Type B pancreatic cell (in vitro differentiated cells): ENCODE results near the gene WASHC4. TPM values are rescaled to one million over a fixed set of nuclear protein-coding genes. Genes with fewer than 3 reads are reported as not detected.

Source experiments
- DNase-seq: peaks from one replicate; pipeline ENCODE4 v3.0.0; 2021; ENCODE audit warnings: mixed read lengths; ENCODE audit not compliant: unreplicated experiment; ENCODE audit errors: extremely low spot score
- H3K27ac Mint-ChIP-seq: 2 replicates; pipeline ENCODE4 v1.8.0; 2021; ENCODE audit warnings: mild to moderate bottlenecking, mixed read lengths
- H3K27me3 Mint-ChIP-seq: 2 replicates; pipeline ENCODE4 v1.8.0; 2021; ENCODE audit warnings: mixed read lengths
- H3K36me3 Mint-ChIP-seq: 2 replicates; pipeline ENCODE4 v1.8.0; 2021; ENCODE audit warnings: mixed read lengths
- H3K4me1 Mint-ChIP-seq: one replicate; pipeline ENCODE4 v1.8.0; 2021; ENCODE audit warnings: mixed read lengths; ENCODE audit not compliant: unreplicated experiment
- H3K4me3 Mint-ChIP-seq: 2 replicates; pipeline ENCODE4 v1.8.0; 2021; ENCODE audit warnings: mild to moderate bottlenecking, mixed read lengths
- H3K9me3 Mint-ChIP-seq: 2 replicates; pipeline ENCODE4 v1.8.0; 2021; ENCODE audit warnings: mixed read lengths
- total RNA-seq: library from RNA; stranded (reverse); gene quantifications from 2 replicates; pipeline ENCODE4 v1.2.1, GENCODE V29; 2021; ENCODE audit warnings: low replicate concordance
- TF ChIP-seq, protein P1 (sequence below): fragments of 200-600 bp; sonication (generic); conservative IDR thresholded peaks from 2 replicates; pipeline ENCODE4 v1.5.0; 2021; ENCODE audit warnings: antibody characterized with exemption, mild to moderate bottlenecking

The WASHC4 gene
- total RNA-seq, 1 donor from 2014 or later, result 35.6 TPM

DNA sequence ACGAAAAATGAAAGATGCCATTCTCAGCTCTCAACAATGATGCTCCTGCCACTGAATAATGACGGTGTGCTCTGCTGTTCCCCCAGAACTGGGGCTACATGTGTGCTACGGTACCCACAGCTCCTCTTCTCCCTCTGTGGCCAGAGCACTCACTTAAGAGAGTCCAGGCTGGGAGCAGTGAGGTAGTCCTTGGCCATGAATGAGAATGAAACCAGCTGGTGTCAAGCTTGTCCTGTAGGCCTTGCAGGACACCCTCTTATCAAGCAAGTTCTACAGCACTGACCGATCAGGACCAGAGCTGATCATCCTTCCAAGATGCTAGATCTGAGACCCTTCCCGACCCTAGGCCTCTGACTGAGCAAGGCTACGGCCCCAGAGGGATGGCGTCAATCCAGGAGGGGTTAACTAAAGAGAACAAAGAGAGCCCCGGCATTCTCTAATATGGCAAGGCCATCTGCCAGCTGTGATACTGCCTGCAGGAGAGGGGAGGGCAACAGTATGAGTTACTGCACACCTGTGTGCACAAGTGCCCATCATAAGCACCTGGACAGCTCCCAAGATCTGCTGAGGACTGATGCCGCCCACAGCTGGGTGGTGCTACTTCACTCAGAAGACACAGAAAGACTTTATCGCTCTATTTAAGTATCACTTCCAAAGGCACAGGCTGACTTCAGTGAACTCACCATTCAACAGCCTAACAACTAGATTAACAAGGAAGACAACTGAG, 98.0 kb downstream of the WASHC4 start:
- TF ChIP-seq, protein P1, sequence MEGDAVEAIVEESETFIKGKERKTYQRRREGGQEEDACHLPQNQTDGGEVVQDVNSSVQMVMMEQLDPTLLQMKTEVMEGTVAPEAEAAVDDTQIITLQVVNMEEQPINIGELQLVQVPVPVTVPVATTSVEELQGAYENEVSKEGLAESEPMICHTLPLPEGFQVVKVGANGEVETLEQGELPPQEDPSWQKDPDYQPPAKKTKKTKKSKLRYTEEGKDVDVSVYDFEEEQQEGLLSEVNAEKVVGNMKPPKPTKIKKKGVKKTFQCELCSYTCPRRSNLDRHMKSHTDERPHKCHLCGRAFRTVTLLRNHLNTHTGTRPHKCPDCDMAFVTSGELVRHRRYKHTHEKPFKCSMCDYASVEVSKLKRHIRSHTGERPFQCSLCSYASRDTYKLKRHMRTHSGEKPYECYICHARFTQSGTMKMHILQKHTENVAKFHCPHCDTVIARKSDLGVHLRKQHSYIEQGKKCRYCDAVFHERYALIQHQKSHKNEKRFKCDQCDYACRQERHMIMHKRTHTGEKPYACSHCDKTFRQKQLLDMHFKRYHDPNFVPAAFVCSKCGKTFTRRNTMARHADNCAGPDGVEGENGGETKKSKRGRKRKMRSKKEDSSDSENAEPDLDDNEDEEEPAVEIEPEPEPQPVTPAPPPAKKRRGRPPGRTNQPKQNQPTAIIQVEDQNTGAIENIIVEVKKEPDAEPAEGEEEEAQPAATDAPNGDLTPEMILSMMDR, result no peak
- no peak for DNase-seq
- Mint-ChIP-seq H3K27ac (no peak overlapping the region), H3K27me3 (no peaks in the 10 kb centered on the region), H3K36me3 (peaks cover 29% of the 10 kb centered on the region), H3K9me3 (no peaks in the 10 kb centered on the region), H3K4me3 (no peak overlapping the region), H3K4me1 (no peaks in the 10 kb centered on the region)

DNA sequence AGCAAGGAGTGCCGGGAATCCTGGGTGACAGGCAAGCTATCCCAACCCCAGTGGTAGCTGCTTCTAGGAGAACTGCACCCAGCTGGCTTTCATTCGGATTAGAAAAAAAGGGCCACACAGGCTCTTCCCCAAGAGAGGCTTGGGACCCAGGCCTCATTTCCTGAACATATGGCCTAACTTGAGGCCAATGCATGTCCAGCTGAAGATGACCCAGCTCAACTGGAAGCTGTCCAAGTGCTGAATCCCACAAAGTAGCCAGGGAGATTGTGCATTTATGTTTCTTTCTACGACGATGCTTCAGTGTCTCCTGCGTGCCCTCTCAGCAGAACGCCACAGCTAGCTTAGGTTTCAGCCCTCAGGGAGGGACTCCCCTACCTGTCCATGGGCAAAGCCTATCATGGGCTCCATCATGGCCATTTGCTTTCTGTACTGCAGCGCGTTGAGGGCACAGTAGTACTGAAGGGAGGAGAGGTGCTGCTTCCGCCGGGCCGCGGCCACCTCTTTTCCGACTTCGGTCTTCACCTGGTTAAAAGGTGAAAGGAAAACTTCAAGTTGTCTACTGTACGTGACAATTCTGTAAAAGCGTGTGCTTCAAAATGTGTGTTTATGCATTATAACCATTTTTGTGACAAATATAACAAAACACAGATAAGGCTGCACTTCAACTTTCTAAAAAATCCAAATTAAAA, 99.3 kb downstream of the WASHC4 start:
- Mint-ChIP-seq H3K27ac (no peak overlapping the region), H3K27me3 (no peaks in the 10 kb centered on the region), H3K36me3 (peaks cover 29% of the 10 kb centered on the region), H3K4me3 (no peak overlapping the region), H3K9me3 (no peaks in the 10 kb centered on the region), H3K4me1 (no peaks in the 10 kb centered on the region)
- TF ChIP-seq, protein P1, result no peak
- DNase-seq, result no peak

DNA sequence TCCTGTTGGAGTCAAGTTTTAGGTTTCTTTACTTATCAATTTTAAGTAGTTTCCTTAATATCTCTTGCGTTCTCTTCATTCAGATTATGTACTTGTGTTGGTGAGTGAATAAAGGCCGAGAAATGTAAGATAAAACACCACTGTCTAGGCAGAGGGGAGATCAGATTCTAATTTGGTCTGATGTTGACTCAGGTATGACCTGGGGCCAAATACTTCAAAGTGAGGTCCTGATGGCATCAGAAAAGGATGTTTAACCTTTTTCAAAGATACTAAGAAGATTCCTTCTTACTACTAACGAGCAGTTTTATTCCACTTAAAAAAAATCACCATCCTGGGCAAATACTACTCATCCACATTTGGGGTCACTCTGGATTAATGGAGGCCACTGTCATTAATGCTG, 101.6 kb downstream of the WASHC4 start:
- no peak overlapping the region for H3K4me3 Mint-ChIP-seq
- H3K27me3 Mint-ChIP-seq, result no peaks in the 10 kb centered on the region
- H3K4me1 Mint-ChIP-seq, result no peaks in the 10 kb centered on the region
- no peak overlapping the region for H3K27ac Mint-ChIP-seq
- H3K36me3 Mint-ChIP-seq, result peaks cover 30% of the 10 kb centered on the region
- DNase-seq, result no peak
- TF ChIP-seq, protein P1, result no peak
- no peaks in the 10 kb centered on the region for H3K9me3 Mint-ChIP-seq

DNA sequence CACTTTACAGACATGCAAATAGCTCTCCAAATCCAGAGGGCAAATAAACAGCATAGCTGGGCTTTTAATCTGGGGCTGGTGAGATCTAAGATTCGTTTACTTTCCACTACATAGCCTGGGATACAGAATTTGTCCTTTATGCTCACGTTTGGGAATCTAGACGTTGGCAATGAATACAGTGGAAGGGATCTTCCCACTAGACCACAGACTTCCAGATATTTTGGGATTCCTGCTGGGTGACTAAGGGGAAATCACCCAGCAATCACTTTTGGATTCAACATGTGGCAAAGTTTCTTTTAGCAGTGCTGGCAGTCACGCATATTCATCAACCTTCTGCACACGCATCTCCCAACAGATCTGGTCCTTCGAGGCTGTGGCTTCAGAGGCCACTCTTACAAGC, 104.9 kb downstream of the WASHC4 start:
- Mint-ChIP-seq H3K4me1 (peaks cover 6% of the 10 kb centered on the region), H3K4me3 (no peak overlapping the region), H3K9me3 (no peaks in the 10 kb centered on the region), H3K27ac (no peak overlapping the region), H3K36me3 (peaks cover 35% of the 10 kb centered on the region), H3K27me3 (no peaks in the 10 kb centered on the region)
- TF ChIP-seq, protein P1, result no peak
- DNase-seq, result no peak

DNA sequence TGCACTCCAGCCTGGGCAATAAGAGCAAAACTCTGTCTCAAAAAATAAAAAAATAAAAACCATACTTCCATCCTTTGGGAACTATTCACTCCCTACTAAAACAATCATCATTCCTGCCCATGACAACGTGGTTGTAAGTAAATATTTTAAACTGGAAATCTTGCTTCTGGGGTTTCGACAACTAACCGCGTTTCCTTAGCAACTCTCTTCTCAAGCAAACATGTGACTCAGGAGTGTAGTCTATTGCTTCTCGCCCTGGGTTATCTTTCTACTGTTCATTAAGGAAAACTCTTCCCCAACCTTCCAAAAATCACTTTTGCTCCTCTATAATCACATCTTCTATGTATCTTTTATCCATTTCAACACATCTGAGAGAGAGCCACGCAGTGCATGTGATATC, 106.6 kb downstream of the WASHC4 start:
- peaks cover 27% of the 10 kb centered on the region for H3K36me3 Mint-ChIP-seq
- H3K4me1 Mint-ChIP-seq, result peaks cover 6% of the 10 kb centered on the region
- H3K27me3 Mint-ChIP-seq, result no peaks in the 10 kb centered on the region
- TF ChIP-seq, protein P1, result no peak
- peak overlapping the region; percentile 42 for H3K27ac Mint-ChIP-seq
- H3K4me3 Mint-ChIP-seq, result no peak overlapping the region
- H3K9me3 Mint-ChIP-seq, result no peaks in the 10 kb centered on the region
- no peak for DNase-seq
